ENCODE results near the gene BAZ1A. TPM values are rescaled to one million over a fixed set of nuclear protein-coding genes. Genes with fewer than 3 reads are reported as not detected.
A peak's percentile ranks its signal among the peaks of the same experiment; 100 is the strongest.

The BAZ1A gene
- total and polyA plus RNA-seq, 10 of the 15 experiments (the other 5 are each of a cell fraction or from before 2014, with no cell fraction given): 34.3 to 96.5 (median 50.7) TPM

DNA sequence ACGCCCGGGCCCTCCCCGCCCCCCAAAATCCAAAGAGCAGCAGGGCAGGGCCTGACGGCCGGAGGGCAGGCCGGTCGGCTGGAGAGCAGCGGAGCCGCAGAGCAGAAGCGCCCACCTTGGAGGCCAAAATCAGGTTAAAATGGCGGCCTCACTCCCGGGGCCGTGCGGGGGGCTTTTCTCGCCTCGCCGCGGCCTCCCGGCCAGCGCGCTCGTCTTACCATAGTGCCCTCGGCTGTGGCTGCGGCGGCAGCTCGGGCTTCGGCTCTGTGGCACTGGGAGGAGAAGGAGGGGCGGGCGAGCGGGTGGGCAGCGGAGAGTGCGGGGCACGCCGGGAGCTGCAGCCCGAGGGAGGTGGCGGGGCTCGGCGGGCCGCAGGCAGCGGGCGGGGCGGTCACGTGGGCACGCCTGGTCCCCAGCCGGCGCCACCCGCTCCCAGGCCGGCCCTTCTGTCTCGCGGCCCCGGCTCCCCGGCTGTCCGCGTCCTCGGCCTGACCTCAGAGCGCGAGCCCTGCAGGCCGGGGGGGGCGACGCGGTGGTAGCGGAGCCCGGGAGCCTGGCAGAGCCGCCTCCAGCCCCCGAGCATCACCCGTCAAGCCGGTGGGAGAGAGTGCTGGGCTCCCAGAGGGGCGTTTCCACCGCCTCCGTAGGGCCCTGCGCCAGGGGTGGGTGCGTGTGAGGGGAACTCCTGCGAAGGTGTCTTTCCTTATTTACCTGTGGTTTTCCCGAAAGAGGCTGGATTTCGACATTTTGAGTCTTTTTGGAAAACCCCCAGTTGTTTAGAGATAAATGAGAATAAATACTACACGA lies 160.6 kb downstream of the BAZ1A start, which contains the start of gene CFL2 (continued):
- TF ChIP-seq, protein P1, sequence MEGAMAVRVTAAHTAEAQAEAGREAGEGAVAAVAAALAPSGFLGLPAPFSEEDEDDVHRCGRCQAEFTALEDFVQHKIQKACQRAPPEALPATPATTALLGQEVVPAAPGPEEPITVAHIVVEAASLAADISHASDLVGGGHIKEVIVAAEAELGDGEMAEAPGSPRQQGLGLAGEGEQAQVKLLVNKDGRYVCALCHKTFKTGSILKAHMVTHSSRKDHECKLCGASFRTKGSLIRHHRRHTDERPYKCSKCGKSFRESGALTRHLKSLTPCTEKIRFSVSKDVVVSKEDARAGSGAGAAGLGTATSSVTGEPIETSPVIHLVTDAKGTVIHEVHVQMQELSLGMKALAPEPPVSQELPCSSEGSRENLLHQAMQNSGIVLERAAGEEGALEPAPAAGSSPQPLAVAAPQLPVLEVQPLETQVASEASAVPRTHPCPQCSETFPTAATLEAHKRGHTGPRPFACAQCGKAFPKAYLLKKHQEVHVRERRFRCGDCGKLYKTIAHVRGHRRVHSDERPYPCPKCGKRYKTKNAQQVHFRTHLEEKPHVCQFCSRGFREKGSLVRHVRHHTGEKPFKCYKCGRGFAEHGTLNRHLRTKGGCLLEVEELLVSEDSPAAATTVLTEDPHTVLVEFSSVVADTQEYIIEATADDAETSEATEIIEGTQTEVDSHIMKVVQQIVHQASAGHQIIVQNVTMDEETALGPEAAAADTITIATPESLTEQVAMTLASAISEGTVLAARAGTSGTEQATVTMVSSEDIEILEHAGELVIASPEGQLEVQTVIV (IDR thresholded peaks at IDR 0.05; ENCODE audit: borderline replicate concordance, partially characterized antibody): no peak
- no peak for TF ChIP-seq ZNF622 (IDR thresholded peaks at IDR 0.05)
- no peak for TF ChIP-seq ETV6 (conservative IDR thresholded peaks at IDR 0.05 in 1 of 2, IDR thresholded peaks at IDR 0.05 in 1 of 2; ENCODE audit: borderline replicate concordance in 1 of 2, low read depth in 1 of 2)
- no peak for TF ChIP-seq SREBF2 (IDR thresholded peaks at IDR 0.05; ENCODE audit: low read length)
- TF ChIP-seq NFIC (IDR thresholded peaks at IDR 0.05; ENCODE audit: low read depth, low read length): peak; percentile 41; the same call in 1 of the 2 replicates
- peak; percentile 69; the same call in 1 of the 2 replicates for TF ChIP-seq TAF1 (IDR thresholded peaks at IDR 0.05; ENCODE audit: borderline replicate concordance, low read depth, low read length)
- TF ChIP-seq BMI1 (IDR thresholded peaks at IDR 0.05; ENCODE audit: borderline replicate concordance): no peak
- TF ChIP-seq KAT2A (conservative IDR thresholded peaks at IDR 0.05; ENCODE audit: control insufficient read depth, low read depth, low read length): no peak
- no peak for TF ChIP-seq KDM1A (IDR thresholded peaks at IDR 0.05; ENCODE audit: borderline replicate concordance)
- peak; percentile 87 for TF ChIP-seq POLR2A (IDR thresholded peaks at IDR 0.05; ENCODE audit: low read depth, low read length)
- 0 out of 2 replicates have a peak, but pooled peaks have one; percentile 13 for TF ChIP-seq ZNF24 (IDR thresholded peaks at IDR 0.05)
- no peak for TF ChIP-seq EP300 (IDR thresholded peaks at IDR 0.05; ENCODE audit: borderline replicate concordance in 1 of 2, control insufficient read depth in 1 of 2, low read depth in 2 of 2, low read length in 2 of 2)
- peak; percentile 69 for TF ChIP-seq BACH1 (IDR thresholded peaks at IDR 0.05; ENCODE audit: borderline replicate concordance)
- TF ChIP-seq CREM (IDR thresholded peaks at IDR 0.05; ENCODE audit: low read depth): no peak; the same call in 1 of the 2 replicates
- TF ChIP-seq EGR1 (IDR thresholded peaks at IDR 0.05; ENCODE audit: borderline replicate concordance in 1 of 2, low read depth in 2 of 2, low read length in 2 of 2): peak in 1 of 2 experiments; percentile 67; a peak in 2 of 3 replicates
- TF ChIP-seq CEBPB (IDR thresholded peaks at IDR 0.05; ENCODE audit: borderline replicate concordance in 1 of 2, low read depth in 2 of 2, low read length in 2 of 2): no peak
- TF ChIP-seq RCOR1 (conservative IDR thresholded peaks at IDR 0.05; ENCODE audit: low read depth, low read length): no peak
- TF ChIP-seq MYC (IDR thresholded peaks at IDR 0.05; ENCODE audit: insufficient read depth, insufficient read length, insufficient replicate concordance, low read length, severe bottlenecking): no peak
- TF ChIP-seq, protein P2, sequence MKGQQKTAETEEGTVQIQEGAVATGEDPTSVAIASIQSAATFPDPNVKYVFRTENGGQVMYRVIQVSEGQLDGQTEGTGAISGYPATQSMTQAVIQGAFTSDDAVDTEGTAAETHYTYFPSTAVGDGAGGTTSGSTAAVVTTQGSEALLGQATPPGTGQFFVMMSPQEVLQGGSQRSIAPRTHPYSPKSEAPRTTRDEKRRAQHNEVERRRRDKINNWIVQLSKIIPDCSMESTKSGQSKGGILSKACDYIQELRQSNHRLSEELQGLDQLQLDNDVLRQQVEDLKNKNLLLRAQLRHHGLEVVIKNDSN (IDR thresholded peaks at IDR 0.05; ENCODE audit: borderline replicate concordance, extremely low read length, insufficient read depth, low read depth, low read length): peak; percentile 93
- TF ChIP-seq WRNIP1 (IDR thresholded peaks at IDR 0.05; ENCODE audit: borderline replicate concordance, low read depth, low read length): no peak
- peak; percentile 85 for TF ChIP-seq IKZF1 (conservative IDR thresholded peaks at IDR 0.05)
- 0 out of 2 replicates have a peak, but pooled peaks have one; percentile 49 for TF ChIP-seq TCF3 (IDR thresholded peaks at IDR 0.05; ENCODE audit: borderline replicate concordance, insufficient read depth, low read depth, low read length)
- TF ChIP-seq BRCA1 (IDR thresholded peaks at IDR 0.05; ENCODE audit: low read depth, low read length): no peak
- peak; percentile 61; the same call in 1 of the 2 replicates for TF ChIP-seq ZNF217 (IDR thresholded peaks at IDR 0.05)
- no peak for TF ChIP-seq SMC3 (IDR thresholded peaks at IDR 0.05; ENCODE audit: borderline replicate concordance, low read length)
- peak; percentile 58 for TF ChIP-seq NR2F1 (conservative IDR thresholded peaks at IDR 0.05)
- TF ChIP-seq DPF2 (IDR thresholded peaks at IDR 0.05): peak; percentile 86
- no peak for TF ChIP-seq IRF4 (IDR thresholded peaks at IDR 0.05; ENCODE audit: low read depth, low read length)
- TF ChIP-seq RB1 (IDR thresholded peaks at IDR 0.05; ENCODE audit: borderline replicate concordance): peak; percentile 45; the same call in 1 of the 2 replicates

Measured in GM12878 (cell line).